ENCODE measurements around the gene SNX11.

DNA sequence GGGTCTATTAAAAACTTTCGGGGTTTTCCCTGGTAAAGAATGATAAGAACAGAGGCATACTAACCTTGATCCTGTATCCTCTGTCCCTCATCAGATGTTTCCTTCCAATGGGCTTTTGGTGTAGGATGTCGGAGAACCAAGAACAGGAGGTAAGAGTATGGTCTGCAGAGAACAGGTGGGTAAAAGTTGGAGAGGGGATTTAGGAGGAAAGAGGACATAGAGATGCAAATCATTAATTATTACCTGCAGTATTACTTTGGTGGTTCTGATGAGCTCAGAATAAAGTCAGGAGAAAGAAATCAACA, 4.3 kb downstream of the SNX11 start:
- TF ChIP-seq, protein P1, sequence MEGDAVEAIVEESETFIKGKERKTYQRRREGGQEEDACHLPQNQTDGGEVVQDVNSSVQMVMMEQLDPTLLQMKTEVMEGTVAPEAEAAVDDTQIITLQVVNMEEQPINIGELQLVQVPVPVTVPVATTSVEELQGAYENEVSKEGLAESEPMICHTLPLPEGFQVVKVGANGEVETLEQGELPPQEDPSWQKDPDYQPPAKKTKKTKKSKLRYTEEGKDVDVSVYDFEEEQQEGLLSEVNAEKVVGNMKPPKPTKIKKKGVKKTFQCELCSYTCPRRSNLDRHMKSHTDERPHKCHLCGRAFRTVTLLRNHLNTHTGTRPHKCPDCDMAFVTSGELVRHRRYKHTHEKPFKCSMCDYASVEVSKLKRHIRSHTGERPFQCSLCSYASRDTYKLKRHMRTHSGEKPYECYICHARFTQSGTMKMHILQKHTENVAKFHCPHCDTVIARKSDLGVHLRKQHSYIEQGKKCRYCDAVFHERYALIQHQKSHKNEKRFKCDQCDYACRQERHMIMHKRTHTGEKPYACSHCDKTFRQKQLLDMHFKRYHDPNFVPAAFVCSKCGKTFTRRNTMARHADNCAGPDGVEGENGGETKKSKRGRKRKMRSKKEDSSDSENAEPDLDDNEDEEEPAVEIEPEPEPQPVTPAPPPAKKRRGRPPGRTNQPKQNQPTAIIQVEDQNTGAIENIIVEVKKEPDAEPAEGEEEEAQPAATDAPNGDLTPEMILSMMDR (IDR thresholded peaks at IDR 0.05; ENCODE audit: insufficient read depth, low read length), result no peak
- TF ChIP-seq POLR2AphosphoS5 (IDR thresholded peaks at IDR 0.05; ENCODE audit: low read depth), result no peak
- no peak for TF ChIP-seq GABPA (IDR thresholded peaks at IDR 0.05; ENCODE audit: low read depth)
- no peak for TF ChIP-seq REST (IDR thresholded peaks at IDR 0.05; ENCODE audit: insufficient replicate concordance, low read depth)

All from HL-60 (cell line).